Skeletal muscle satellite cell (primary cell): ENCODE measurements around the gene RASGEF1C.

Experiments used
- H3K27me3 ChIP-seq: 2 replicates; pipeline ENCODE4 v1.7.0; 2013; ENCODE audit warnings: low read length; ENCODE audit not compliant: control insufficient read depth, insufficient read depth
- H3K36me3 ChIP-seq: 2 replicates; pipeline ENCODE4 v1.7.0; 2013; ENCODE audit warnings: mild to moderate bottlenecking, control low read depth, low read length; ENCODE audit not compliant: insufficient read depth
- H3K4me1 ChIP-seq: 2 replicates; pipeline ENCODE4 v1.7.0; 2013; ENCODE audit warnings: low read length; ENCODE audit not compliant: control insufficient read depth, insufficient read depth
- H3K4me2 ChIP-seq: 2 replicates; pipeline ENCODE4 v1.7.0; 2013; ENCODE audit warnings: mild to moderate bottlenecking, low read length
- H3K4me3 ChIP-seq: 2 replicates; pipeline ENCODE4 v1.7.0; 2013; ENCODE audit warnings: low read length
- H3K9ac ChIP-seq: 2 replicates; pipeline ENCODE4 v1.7.0; 2013; ENCODE audit warnings: mild to moderate bottlenecking, low read depth, low read length, moderate library complexity
- H3K9me3 ChIP-seq: replicated peaks from 2 replicates; pipeline ENCODE4 v1.7.0; 2013; ENCODE audit warnings: mild to moderate bottlenecking, control low read depth, low read length

The RASGEF1C gene

DNA sequence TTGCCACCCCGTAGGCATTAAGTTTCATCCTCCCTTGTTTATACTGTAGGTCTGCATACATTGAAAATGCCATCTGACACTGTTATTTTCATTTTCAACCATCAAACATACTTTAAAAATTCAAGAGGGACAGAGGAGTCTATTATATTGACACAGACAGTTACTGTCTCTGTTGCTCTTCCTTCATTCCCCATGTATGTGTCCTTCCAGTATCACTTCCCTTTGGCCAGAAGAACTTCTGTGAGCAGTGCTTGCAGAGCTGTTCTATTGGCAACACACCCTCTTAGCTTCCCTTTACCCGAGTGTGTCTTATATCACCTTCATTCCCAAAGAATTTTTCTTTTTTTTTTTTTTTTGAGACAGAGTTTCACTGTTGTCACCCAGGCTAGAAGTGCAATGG lies 42.8 kb downstream of the RASGEF1C start:
- Histone ChIP-seq H3K9ac (no peak overlapping the region), H3K4me2 (no peak overlapping the region), H3K36me3 (no peaks in the 10 kb centered on the region), H3K27me3 (peaks cover 35% of the 10 kb centered on the region), H3K4me3 (no peak overlapping the region), H3K4me1 (no peaks in the 10 kb centered on the region), H3K9me3 (no peaks in the 10 kb centered on the region)

DNA sequence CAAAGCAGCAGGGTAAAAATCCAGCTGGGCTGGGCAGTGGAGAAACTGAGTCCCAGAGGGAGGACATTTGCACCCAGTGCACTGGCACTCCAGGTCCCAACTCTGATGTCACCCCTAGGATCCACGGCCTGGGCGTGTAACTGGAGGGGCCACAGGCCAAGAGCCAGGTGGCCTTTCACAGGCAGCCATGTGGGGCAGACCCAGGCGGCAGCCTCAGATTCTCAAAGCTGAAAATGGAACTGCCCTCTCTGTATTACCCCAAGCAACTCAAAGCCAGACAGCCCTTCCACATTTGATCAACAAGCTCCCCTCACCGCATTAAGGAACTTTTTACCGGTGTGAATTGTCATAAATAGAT lies 46.7 kb downstream of the RASGEF1C start:
- Histone ChIP-seq H3K27me3 (peaks cover 30% of the 10 kb centered on the region), H3K4me1 (no peaks in the 10 kb centered on the region), H3K36me3 (no peaks in the 10 kb centered on the region), H3K9me3 (no peaks in the 10 kb centered on the region), H3K4me3 (no peak overlapping the region), H3K4me2 (no peak overlapping the region), H3K9ac (no peak overlapping the region)

GRCh38 chr5:180161420-180162303 lies 47.3 kb downstream of the RASGEF1C start:
- H3K27me3 ChIP-seq: peaks cover 30% of the 10 kb centered on the region
- H3K9ac ChIP-seq: no peak overlapping the region
- H3K4me2 ChIP-seq: no peak overlapping the region
- H3K9me3 ChIP-seq: no peaks in the 10 kb centered on the region
- H3K36me3 ChIP-seq: no peaks in the 10 kb centered on the region
- no peak overlapping the region for H3K4me3 ChIP-seq
- H3K4me1 ChIP-seq: no peaks in the 10 kb centered on the region

DNA sequence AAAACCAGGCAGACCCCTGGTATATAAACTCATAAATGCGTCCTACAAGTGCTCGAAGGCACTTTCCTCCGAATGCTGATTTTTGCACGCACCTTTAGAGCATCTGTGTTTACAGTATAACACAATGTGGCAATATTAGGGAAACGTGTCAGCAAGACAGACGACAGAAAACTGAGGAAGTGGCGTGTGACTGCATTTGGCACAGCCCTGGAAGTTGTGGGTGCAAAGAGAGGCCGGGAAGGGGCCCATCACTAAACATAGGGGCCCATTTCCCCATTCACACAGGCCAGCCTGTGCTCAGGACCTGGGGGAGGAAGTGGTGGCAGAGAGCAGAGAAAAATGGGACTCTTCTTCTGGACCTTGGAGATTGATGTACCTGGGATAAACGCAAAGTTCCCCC lies 48.2 kb downstream of the RASGEF1C start:
- Histone ChIP-seq H3K36me3 (no peaks in the 10 kb centered on the region), H3K4me2 (no peak overlapping the region), H3K27me3 (peaks cover 28% of the 10 kb centered on the region), H3K9me3 (no peaks in the 10 kb centered on the region), H3K9ac (no peak overlapping the region), H3K4me3 (no peak overlapping the region), H3K4me1 (no peaks in the 10 kb centered on the region)

DNA sequence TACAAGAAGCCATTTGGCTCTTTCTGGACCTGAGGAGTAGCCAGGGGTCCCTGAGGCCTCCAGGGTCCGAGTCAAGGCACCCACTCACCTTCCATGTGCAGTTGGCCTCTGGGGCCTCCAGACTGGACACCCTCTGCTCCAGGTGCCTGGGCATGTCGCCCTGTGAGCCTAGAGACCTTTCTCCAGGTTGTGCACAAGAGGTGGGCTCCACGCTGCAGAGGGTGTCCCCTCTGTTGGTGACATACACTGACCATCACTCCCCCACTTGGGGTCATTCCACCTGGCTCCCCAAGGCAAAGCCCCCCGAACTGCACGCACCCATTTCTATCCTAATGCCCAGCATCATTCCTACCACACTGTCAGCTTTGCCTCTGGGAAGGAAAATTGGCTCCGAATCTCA lies 48.8 kb downstream of the RASGEF1C start:
- H3K9me3 ChIP-seq: no peaks in the 10 kb centered on the region
- H3K4me2 ChIP-seq: no peak overlapping the region
- H3K4me1 ChIP-seq: no peaks in the 10 kb centered on the region
- no peak overlapping the region for H3K4me3 ChIP-seq
- no peaks in the 10 kb centered on the region for H3K36me3 ChIP-seq
- peaks cover 28% of the 10 kb centered on the region for H3K27me3 ChIP-seq
- H3K9ac ChIP-seq: no peak overlapping the region

DNA sequence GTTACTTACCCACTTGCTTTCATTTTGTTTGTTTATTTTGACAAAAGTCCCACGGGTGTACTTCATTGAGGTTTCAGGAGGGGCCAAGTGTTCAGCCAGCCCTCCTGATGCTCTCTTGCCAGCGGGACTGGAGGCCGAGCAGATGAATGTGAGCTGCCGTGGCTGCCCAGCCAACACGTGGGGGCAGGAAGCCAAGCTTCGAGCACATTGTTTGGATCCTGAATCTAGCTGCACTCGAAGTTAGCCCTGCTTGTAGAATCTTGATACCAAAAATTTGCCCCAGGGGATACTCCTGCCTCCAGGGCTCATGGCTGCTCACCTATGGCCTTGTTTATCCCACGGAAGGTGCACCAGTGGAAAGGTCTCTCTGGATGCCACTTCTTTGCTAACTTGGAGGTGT lies 49.3 kb downstream of the RASGEF1C start:
- H3K9me3 ChIP-seq: no peaks in the 10 kb centered on the region
- no peaks in the 10 kb centered on the region for H3K36me3 ChIP-seq

DNA sequence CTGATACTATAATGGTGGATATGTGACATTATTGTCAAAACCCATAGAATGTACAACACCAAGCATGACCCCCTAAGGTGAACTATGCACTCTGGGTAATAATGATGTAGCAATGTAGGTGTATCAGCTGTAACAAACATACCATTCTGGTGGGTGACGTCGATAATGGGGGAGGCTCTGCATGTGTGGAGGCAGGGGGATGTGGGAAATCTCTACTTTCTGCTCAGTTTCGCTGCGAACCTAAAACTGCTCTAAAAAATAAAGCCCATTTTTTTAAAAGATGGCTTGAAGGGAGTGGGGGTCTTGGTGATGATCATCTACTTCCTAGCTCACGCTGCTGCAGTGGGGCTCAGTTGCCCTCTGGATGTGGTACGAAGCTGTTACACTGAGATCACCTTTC lies 51.1 kb downstream of the RASGEF1C start:
- no peak overlapping the region for H3K9ac ChIP-seq
- H3K4me1 ChIP-seq: no peaks in the 10 kb centered on the region
- H3K36me3 ChIP-seq: no peaks in the 10 kb centered on the region
- no peak overlapping the region for H3K4me3 ChIP-seq
- H3K4me2 ChIP-seq: no peak overlapping the region
- H3K27me3 ChIP-seq: peaks cover 21% of the 10 kb centered on the region
- H3K9me3 ChIP-seq: no peaks in the 10 kb centered on the region

More for the DNA sequence above, 49.3 kb downstream of the RASGEF1C start:
- H3K4me1 ChIP-seq: no peaks in the 10 kb centered on the region
- no peak overlapping the region for H3K4me3 ChIP-seq
- H3K9ac ChIP-seq: no peak overlapping the region
- peaks cover 28% of the 10 kb centered on the region for H3K27me3 ChIP-seq
- no peak overlapping the region for H3K4me2 ChIP-seq

GRCh38 chr5:180156141-180156540 lies 52.9 kb downstream of the RASGEF1C start:
- no peak overlapping the region for H3K4me3 ChIP-seq
- no peaks in the 10 kb centered on the region for H3K4me1 ChIP-seq
- H3K36me3 ChIP-seq: no peaks in the 10 kb centered on the region
- peaks cover 13% of the 10 kb centered on the region for H3K27me3 ChIP-seq
- H3K4me2 ChIP-seq: no peak overlapping the region
- no peaks in the 10 kb centered on the region for H3K9me3 ChIP-seq
- no peak overlapping the region for H3K9ac ChIP-seq

DNA sequence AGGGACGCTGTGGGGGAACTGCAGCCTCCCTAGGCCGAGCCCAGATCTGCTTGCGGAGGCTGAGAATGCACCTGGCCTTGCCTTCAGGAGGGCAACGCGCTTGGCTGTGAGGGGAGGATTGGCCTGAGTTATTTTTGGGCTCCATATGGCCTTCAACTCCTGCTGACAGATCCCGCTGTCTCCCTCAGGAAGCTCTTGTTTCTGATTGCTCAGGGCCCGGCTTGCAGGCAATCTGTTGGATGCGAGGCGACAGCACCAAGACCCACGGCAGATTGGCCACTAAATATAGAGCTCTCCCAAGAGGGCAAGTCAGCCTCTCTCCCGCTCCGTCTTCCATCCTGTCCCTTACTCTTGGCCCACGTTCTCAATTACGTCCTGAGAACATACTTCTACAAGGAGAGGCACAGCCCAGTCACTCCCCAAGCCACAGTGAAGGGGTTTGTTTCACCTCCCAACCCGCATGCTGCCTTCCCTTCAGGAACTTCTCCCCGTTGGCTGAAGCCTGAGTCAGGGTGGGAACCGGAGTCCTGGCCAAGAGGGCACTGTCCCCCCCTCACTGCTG lies 53.6 kb downstream of the RASGEF1C start:
- H3K4me3 ChIP-seq: no peak overlapping the region
- no peaks in the 10 kb centered on the region for H3K36me3 ChIP-seq
- H3K27me3 ChIP-seq: peaks cover 9% of the 10 kb centered on the region
- no peaks in the 10 kb centered on the region for H3K4me1 ChIP-seq
- no peak overlapping the region for H3K9ac ChIP-seq
- H3K9me3 ChIP-seq: no peaks in the 10 kb centered on the region
- H3K4me2 ChIP-seq: no peak overlapping the region

DNA sequence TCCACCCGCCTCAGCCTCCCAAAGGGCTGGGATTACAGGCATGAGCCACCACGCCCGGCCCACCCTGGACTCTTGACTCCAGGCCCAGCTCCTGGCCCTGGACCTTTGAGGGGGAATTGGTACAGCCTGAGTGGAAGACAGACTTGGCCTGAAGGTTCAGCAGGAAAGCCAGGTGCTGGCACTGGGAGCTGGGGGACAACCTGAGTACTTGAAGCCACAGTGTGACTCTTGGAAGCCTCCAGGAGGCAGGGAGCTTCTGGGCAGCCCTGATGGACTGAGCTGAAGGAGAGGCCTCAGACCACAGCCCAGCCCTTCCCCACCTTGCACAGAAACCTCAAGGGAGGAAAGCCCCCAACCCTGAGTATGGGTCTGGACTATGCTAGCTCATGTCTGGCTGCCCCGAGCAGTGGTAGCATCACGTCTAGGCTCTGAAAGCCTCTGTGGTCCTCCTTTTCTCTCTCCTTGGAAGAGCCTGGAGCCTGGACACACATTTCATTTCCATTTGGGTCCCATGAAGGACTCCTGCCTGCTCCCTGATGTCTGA lies 54.1 kb downstream of the RASGEF1C start:
- Histone ChIP-seq H3K4me3 (no peak overlapping the region), H3K4me1 (no peaks in the 10 kb centered on the region), H3K9me3 (no peaks in the 10 kb centered on the region), H3K27me3 (peaks cover 6% of the 10 kb centered on the region), H3K36me3 (no peaks in the 10 kb centered on the region), H3K9ac (no peak overlapping the region), H3K4me2 (no peak overlapping the region)

GRCh38 chr5:180153991-180154390 lies 55.0 kb downstream of the RASGEF1C start:
- Histone ChIP-seq H3K4me1 (no peaks in the 10 kb centered on the region), H3K4me2 (no peak overlapping the region), H3K36me3 (no peaks in the 10 kb centered on the region), H3K9ac (no peak overlapping the region), H3K9me3 (no peaks in the 10 kb centered on the region), H3K27me3 (peaks cover 6% of the 10 kb centered on the region), H3K4me3 (no peak overlapping the region)

- H3K27me3 ChIP-seq: peaks cover under 1% of the 10 kb centered on the region
- no peaks in the 10 kb centered on the region for H3K4me1 ChIP-seq
- no peak overlapping the region for H3K4me2 ChIP-seq
- H3K36me3 ChIP-seq: no peaks in the 10 kb centered on the region
- H3K9me3 ChIP-seq: no peaks in the 10 kb centered on the region
- no peak overlapping the region for H3K9ac ChIP-seq
- H3K4me3 ChIP-seq: no peak overlapping the region
Observed at GRCh38 chr5:180153099-180153498, 55.9 kb downstream of the RASGEF1C start.
